ENCODE measurements around the gene HSP90AA1.

- no peak for TF ChIP-seq CTCF (IDR thresholded peaks at IDR 0.05)
- TF ChIP-seq POLR2A (IDR thresholded peaks at IDR 0.05): no peak
These were observed 2.9 kb upstream of the HSP90AA1 start for GRCh38 chr14:102089621-102090343.

All from body of pancreas (tissue), 4 donors.